ENCODE data around the gene NUDT19. TPM values are rescaled to one million over a fixed set of nuclear protein-coding genes. Genes with fewer than 3 reads are reported as not detected.
"Not testable (repeated sequence)": the region's sequence is repeated elsewhere in the genome, so short reads cannot be mapped to it uniquely, and the experiment has no call there.

The NUDT19 gene
- total RNA-seq, 1 experiment from 2014 or later: 22.1 TPM

DNA sequence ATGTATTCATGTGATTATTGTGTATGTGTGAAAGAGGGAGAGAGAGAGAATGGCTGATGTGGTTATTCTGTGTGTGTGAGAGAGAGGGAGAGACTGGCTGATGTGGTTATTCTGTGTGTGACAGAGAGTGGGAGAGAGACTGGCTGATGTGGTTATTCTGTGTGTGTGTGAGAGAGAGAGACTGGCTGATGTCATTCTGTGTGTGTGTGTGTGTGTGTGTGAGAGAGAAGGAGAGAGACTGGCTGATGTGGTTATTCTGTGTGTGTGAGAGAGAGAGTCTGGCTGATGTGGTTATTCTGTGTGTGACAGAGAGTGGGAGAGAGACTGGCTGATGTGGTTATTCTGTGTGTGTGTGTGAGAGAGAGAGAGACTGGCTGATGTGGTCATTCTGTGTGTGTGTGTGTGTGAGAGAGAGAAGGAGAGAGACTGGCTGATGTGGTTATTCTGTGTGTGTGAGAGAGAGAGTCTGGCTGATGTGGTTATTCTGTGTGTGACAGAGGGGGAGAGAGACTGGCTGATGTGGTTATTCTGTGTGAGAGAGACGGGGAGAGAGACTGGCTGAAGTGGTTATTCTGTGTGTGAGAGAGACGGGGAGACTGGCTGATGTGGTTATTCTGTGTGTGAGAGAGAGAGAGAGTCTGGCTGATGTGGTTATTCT, 54.1 kb downstream of the NUDT19 start:
- H3K27ac ChIP-seq (ENCODE audit: low read depth, low read length); H3K9me3 ChIP-seq (ENCODE audit: control insufficient read depth in 1 of 2, insufficient read depth in 1 of 2, low read depth in 1 of 2, low read length in 2 of 2); ATAC-seq; DNase-seq (ENCODE audit: low read depth, low spot score); H3K27me3 ChIP-seq (ENCODE audit: insufficient read depth, low read length); H3K4me3 ChIP-seq (replicated peaks in 1 of 2; ENCODE audit: low read depth in 1 of 2, low read length in 2 of 2); POLR2A ChIA-PET; H2AFZ ChIP-seq (ENCODE audit: low read depth, low read length, poor library complexity, severe bottlenecking); H3K36me3 ChIP-seq (ENCODE audit: control insufficient read depth in 1 of 2, insufficient read depth in 2 of 2, low read length in 2 of 2); BruUV-seq (replicated peaks); H3K4me2 ChIP-seq (ENCODE audit: low read length); H4K20me1 ChIP-seq (ENCODE audit: insufficient read depth); RAD21 ChIA-PET (ENCODE audit: low non-redundant PET in 1 of 2, low total read pairs in 2 of 2, uncharacterized antibody in 2 of 2, unreplicated experiment in 2 of 2); intact Hi-C loops (cut with micrococcal nuclease); H3K9me2 ChIP-seq (ENCODE audit: insufficient read depth); H3K4me1 ChIP-seq (ENCODE audit: control insufficient read depth in 1 of 2, insufficient read depth in 2 of 2, low read length in 2 of 2); CTCF ChIA-PET; H3K79me2 ChIP-seq (ENCODE audit: insufficient read depth, low read length); H3K9ac ChIP-seq (ENCODE audit: low read length): not testable (repeated sequence)

DNA sequence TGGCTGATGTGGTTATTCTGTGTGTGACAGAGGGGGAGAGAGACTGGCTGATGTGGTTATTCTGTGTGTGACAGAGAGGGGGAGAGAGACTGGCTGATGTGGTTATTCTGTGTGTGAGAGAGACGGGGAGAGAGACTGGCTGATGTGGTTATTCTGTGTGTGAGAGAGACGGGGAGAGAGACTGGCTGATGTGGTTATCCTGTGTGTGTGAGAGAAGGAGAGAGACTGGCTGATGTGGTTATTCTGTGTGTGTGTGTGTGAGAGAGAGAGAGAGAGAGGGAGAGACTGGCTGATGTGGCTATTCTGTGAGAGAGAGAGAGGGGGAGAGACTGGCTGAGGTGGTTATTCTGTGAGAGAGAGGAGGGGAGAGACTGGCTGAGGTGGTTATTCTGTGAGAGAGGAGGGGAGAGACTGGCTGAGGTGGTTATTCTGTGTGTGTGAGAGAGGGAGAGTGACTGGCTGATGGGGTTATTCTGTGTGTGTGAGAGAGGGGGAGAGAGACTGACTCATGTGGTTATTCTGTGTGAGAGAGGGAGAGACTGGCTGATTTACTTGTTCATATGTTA, 55.1 kb downstream of the NUDT19 start:
- H3K4me3 ChIP-seq (replicated peaks in 1 of 2; ENCODE audit: low read depth in 1 of 2, low read length in 2 of 2); H3K9me2 ChIP-seq (ENCODE audit: insufficient read depth); H3K9ac ChIP-seq (ENCODE audit: low read length); H3K79me2 ChIP-seq (ENCODE audit: insufficient read depth, low read length); H3K27ac ChIP-seq (ENCODE audit: low read depth, low read length); intact Hi-C loops (cut with micrococcal nuclease); H3K4me1 ChIP-seq (ENCODE audit: control insufficient read depth in 1 of 2, insufficient read depth in 2 of 2, low read length in 2 of 2); H3K36me3 ChIP-seq (ENCODE audit: control insufficient read depth in 1 of 2, insufficient read depth in 2 of 2, low read length in 2 of 2); POLR2A ChIA-PET; RAD21 ChIA-PET (ENCODE audit: low non-redundant PET in 1 of 2, low total read pairs in 2 of 2, uncharacterized antibody in 2 of 2, unreplicated experiment in 2 of 2); H3K9me3 ChIP-seq (ENCODE audit: control insufficient read depth in 1 of 2, insufficient read depth in 1 of 2, low read depth in 1 of 2, low read length in 2 of 2); DNase-seq (ENCODE audit: low read depth, low spot score); CTCF ChIA-PET; H4K20me1 ChIP-seq (ENCODE audit: insufficient read depth); H3K27me3 ChIP-seq (ENCODE audit: insufficient read depth, low read length); ATAC-seq; BruUV-seq (replicated peaks): not testable (repeated sequence)
- peak overlapping the region; percentile 12; the same call in 1 of the 2 replicates for H3K4me2 ChIP-seq (ENCODE audit: low read length)
- peak overlapping the region; percentile 54 for H2AFZ ChIP-seq (ENCODE audit: low read depth, low read length, poor library complexity, severe bottlenecking)

DNA sequence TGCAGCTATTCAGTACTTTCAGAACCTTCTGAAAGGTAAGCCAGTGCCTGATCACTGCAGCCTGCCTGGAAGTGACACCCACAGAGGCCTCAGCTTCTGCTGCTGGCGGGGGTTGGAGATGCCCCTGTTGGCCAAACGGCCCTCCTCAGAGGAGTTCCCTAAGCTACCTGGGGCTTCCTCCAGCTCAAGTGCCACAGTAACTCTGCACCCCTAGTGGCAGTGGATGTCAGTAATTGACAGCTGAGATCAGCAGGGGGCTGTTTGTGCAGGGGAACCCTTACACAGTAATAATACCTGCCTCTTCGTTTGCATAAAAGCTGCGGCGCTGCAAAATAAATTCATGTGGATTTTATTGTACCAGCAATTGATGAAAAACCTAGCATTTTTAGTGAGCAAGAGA, 56.9 kb downstream of the NUDT19 start:
- no peak for DNase-seq (ENCODE audit: low read depth, low spot score)

More for the DNA sequence above, 56.9 kb downstream of the NUDT19 start:
- Histone ChIP-seq H3K27ac (ENCODE audit: low read depth, low read length) (no peak overlapping the region), H3K9me2 (ENCODE audit: insufficient read depth) (no peaks in the 10 kb centered on the region), H3K4me1 (ENCODE audit: control insufficient read depth in 1 of 2, insufficient read depth in 2 of 2, low read length in 2 of 2) (peaks cover 0 to 5% of the 10 kb centered on the region in 2 experiments; a peak in 2 of 4 replicates), H3K4me2 (ENCODE audit: low read length) (no peak overlapping the region), H3K9ac (ENCODE audit: low read length) (no peak overlapping the region), H3K36me3 (ENCODE audit: control insufficient read depth in 1 of 2, insufficient read depth in 2 of 2, low read length in 2 of 2) (no peaks in the 10 kb centered on the region), H3K79me2 (ENCODE audit: insufficient read depth, low read length) (no peaks in the 10 kb centered on the region), H3K9me3 (ENCODE audit: control insufficient read depth in 1 of 2, insufficient read depth in 1 of 2, low read depth in 1 of 2, low read length in 2 of 2) (no peaks in the 10 kb centered on the region), H2AFZ (ENCODE audit: low read depth, low read length, poor library complexity, severe bottlenecking) (no peak overlapping the region), H3K4me3 (replicated peaks in 1 of 2; ENCODE audit: low read depth in 1 of 2, low read length in 2 of 2) (no peak overlapping the region), H3K27me3 (ENCODE audit: insufficient read depth, low read length) (no peaks in the 10 kb centered on the region), H4K20me1 (ENCODE audit: insufficient read depth) (no peaks in the 10 kb centered on the region)
- BruUV-seq (replicated peaks): no TSS peak
- CTCF ChIA-PET: no interaction called here
- POLR2A ChIA-PET: no interaction called here
- TF ChIP-seq ELF1 (IDR thresholded peaks at IDR 0.05; ENCODE audit: borderline replicate concordance, low read depth): no peak
- TF ChIP-seq, protein P1, sequence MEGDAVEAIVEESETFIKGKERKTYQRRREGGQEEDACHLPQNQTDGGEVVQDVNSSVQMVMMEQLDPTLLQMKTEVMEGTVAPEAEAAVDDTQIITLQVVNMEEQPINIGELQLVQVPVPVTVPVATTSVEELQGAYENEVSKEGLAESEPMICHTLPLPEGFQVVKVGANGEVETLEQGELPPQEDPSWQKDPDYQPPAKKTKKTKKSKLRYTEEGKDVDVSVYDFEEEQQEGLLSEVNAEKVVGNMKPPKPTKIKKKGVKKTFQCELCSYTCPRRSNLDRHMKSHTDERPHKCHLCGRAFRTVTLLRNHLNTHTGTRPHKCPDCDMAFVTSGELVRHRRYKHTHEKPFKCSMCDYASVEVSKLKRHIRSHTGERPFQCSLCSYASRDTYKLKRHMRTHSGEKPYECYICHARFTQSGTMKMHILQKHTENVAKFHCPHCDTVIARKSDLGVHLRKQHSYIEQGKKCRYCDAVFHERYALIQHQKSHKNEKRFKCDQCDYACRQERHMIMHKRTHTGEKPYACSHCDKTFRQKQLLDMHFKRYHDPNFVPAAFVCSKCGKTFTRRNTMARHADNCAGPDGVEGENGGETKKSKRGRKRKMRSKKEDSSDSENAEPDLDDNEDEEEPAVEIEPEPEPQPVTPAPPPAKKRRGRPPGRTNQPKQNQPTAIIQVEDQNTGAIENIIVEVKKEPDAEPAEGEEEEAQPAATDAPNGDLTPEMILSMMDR (IDR thresholded peaks at IDR 0.05 in 2 of 3, conservative IDR thresholded peaks at IDR 0.05 in 1 of 3; ENCODE audit: borderline replicate concordance in 1 of 3, insufficient read depth in 1 of 3, low read depth in 2 of 3, low read length in 2 of 3): peak in 2 of 3 experiments; percentile 43 to 50; a peak in 4 of 6 replicates
- RAD21 ChIA-PET (ENCODE audit: low non-redundant PET in 1 of 2, low total read pairs in 2 of 2, uncharacterized antibody in 2 of 2, unreplicated experiment in 2 of 2): interaction anchor here in 1 of 2 experiments (0.6 kb wide), 1 partner anchor 134 kb away, joined by 3 read pairs; no protein-coding TSS in a partner anchor
- intact Hi-C loops (cut with micrococcal nuclease): no loop called here
- ATAC-seq: peak; percentile 88
